Cardiac septum (tissue), 1 donor: Measurements from ENCODE around the gene KCNF1. TPM values are rescaled to one million over a fixed set of nuclear protein-coding genes. Genes with fewer than 3 reads are reported as not detected.

Experiments used
- DNase-seq: peaks from one replicate; pipeline ENCODE4 v3.0.0-alpha.2; 2020; ENCODE audit warnings: low spot score
- intact Hi-C: fragments of 100-400 bp; cut with DNase I; formaldehyde crosslinking; loops from one replicate; pipeline ENCODE4 v1.14.0; 2022
- long read RNA-seq: library from polyadenylated mRNA; unstranded; transcript quantifications from one replicate; pipeline ENCODE4 v2.0.0, GENCODE V29; 2021
- total RNA-seq: library from RNA; stranded (reverse); fragmentation: NEBNext Ultra II Directional; extraction: Animal tissue kit (Norgen Biotek cat#: 25700); gene quantifications from one replicate; pipeline ENCODE4 v1.2.1, GENCODE V29; 2021
- donor health status: DM: no; HTN: no; CAD: no.

The KCNF1 gene, protein sequence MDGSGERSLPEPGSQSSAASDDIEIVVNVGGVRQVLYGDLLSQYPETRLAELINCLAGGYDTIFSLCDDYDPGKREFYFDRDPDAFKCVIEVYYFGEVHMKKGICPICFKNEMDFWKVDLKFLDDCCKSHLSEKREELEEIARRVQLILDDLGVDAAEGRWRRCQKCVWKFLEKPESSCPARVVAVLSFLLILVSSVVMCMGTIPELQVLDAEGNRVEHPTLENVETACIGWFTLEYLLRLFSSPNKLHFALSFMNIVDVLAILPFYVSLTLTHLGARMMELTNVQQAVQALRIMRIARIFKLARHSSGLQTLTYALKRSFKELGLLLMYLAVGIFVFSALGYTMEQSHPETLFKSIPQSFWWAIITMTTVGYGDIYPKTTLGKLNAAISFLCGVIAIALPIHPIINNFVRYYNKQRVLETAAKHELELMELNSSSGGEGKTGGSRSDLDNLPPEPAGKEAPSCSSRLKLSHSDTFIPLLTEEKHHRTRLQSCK
- total RNA-seq, result 0.27 TPM
- long read RNA-seq, result 0 reads

DNA sequence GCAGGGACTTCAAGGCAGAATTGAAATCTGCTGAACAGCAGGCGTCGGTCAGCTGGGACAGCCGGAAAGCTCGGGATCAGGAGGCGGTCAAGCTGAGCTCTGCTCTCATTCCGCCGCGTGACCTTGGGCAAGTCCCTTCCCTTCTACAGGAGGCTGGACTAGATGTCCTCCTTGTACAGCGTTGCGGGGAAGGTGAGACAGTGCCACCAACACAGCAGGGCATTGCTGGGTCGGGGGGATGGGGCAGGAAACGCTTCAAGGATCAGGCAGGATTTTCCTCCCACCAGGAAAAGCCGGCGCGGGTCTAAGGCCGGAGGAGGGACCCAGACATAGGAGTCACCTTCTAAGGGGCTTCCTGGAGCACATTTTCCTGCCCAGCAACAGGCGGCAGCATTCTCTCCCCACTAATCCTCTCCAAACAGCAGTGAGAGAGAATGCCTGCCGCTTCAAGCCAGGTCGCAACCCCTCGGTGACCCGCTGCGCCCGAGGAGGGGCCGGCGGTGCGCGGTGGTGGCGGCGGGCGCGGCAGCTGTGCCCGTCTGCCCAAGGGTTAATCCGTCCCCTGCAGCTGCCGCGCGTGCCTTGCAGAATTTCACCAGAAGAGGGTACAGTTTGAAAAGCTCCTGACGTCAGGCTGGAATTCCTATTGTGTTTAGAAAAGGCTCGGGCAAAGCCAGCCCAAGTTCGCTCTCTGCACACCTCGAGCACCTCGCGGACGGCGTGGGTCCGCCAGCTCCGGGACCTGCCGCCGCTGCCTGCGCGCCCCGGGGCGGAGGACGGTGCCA lies at the start of gene KCNF1:
Gene KCNF1 (plus strand): TSS at position 644 of the 785 bp plus-strand sequence. CDS start 493 bp downstream, outside the sequence.
- intact Hi-C loops, result loop anchor here (2.0 to 5.0 kb wide), 2 partner anchors 77 to 211 kb away; no protein-coding TSS in a partner anchor
- peak; percentile 55 for DNase-seq

- intact Hi-C loops, result no loop called here
- DNase-seq, result peak; percentile 63
Observed at GRCh38 chr2:10862330-10862729, 49.4 kb upstream of the KCNF1 start.

- intact Hi-C loops, result no loop called here
- peak; percentile 75 for DNase-seq
Observed at GRCh38 chr2:10863047-10863446, 48.7 kb upstream of the KCNF1 start.

DNA sequence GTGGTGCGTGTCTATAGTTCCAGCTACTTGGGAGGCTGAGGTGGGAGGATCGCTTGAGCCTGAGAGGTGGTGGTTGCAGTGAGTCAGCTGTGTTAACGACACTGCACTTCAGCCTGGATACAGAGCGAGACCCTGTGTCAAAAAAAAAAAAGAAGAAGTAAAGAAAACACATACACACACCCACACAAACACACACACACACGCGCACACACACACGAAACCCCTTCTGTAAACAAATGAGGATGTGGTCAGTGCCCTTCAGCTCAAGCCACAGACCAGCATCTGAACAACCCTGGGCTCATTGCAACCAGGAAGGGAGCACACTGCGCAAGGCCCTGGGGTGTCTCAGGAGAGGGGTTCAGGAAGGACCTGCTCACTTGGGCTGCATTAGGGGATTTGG lies 47.9 kb upstream of the KCNF1 start:
- intact Hi-C loops, result loop anchor here (2.0 kb wide), 1 partner anchor 17 kb away; no protein-coding TSS in a partner anchor
- peak; percentile 71 for DNase-seq

DNA sequence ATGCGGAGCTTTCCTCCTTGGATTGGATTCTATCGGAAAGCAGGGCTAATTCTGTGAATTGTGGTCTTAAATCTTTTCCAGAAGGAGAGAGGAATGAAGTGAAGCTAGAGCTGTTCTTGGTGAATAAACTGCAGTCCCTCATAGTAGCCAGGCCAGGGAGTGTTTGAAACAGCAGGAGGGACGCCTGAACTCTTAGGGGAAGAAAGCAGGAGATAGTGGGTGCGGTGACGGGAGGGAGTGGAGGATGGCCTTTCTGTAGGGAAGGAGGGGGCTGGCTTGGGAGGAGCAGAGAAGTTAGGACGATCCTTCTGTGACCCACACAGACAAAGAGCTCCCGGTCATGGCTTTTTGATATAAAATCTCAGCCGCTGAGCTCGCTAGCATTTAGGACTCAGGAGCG lies 47.5 kb upstream of the KCNF1 start:
- intact Hi-C loops, result loop anchor here (2.0 kb wide), 1 partner anchor 17 kb away; no protein-coding TSS in a partner anchor
- peak; percentile 49 for DNase-seq

DNA sequence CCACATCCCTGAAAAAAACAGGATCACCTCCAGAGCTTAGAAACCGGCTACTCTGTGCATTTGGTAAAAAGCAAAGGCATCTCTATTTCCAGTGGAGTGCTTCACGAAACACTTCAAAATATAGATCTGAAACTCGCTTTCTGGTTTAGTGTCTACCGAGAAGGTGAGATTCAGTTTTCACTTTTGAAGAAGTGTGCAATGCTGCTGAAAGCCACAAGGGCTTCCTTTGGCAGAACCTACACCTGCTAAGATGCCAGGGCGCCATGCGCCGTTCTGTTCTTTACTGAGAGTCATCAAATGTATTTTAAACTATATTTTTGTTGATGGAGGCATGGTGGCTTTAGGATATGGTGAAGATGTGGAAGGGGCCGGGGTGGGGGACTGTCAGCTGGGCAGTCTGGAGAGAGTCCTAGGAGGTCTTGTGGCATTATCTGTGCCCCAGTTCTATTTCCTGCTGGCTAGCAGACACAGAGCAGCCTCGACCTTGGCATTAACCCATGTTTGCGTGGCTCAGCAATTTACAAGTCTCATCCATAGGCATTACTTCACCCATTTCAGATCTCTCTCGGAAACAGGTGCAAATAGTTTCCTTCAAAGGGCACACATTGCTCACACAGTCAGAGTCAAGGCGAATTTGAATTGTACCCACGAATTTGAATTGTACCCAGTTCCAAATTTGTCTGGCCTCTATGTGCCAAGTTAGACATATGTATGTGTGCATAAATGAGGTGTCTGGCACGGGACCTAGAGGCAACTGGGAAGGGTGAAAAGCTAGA lies 46.7 kb upstream of the KCNF1 start:
- DNase-seq, result peak; percentile 50

GRCh38 chr2:10865841-10866240 lies 45.9 kb upstream of the KCNF1 start:
- no peak for DNase-seq
- intact Hi-C loops, result loop anchor here (2.0 kb wide), 1 partner anchor 19 kb away; no protein-coding TSS in a partner anchor

More for the DNA sequence above, 46.7 kb upstream of the KCNF1 start:
- intact Hi-C loops, result loop anchor here (2.0 kb wide), 1 partner anchor 18 kb away; no protein-coding TSS in a partner anchor

DNA sequence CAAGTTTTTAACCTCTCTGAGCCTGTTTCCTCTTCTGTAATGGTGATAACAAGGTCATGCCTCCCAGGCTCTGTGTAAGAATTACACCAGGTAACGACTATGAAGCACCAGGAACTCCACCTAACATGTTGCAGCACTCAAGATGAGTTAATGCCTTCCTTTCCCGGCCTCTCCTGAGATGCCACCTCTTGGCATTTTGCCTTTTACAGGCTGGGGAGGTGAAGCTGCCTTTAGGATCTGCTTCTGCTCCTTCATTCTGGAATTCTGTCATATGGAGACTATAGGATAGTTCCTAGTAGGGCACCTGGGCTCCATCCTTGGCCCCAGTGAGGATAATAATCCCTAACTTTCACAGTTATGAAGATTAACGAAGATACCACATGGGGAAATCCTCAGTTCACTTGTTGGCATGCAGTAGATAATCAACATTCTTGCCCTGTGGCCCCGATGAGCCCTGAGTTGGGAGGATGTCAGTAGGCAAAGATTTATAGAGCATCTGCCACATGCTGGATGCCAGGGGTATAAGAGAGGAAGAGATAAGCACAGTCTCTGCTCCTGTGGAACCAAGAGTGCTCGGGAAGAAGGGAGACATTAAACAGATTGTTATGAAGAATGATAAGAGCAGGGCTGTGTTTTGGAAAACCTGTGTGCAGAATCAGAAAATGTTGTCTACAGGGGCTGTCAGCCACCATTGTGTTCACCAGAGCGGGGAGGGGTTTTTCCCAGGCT lies 43.9 kb upstream of the KCNF1 start:
- intact Hi-C loops, result no loop called here
- no peak for DNase-seq

GRCh38 chr2:10868465-10869314 lies 43.0 kb upstream of the KCNF1 start:
- peak; percentile 87 for DNase-seq
- intact Hi-C loops, result no loop called here

GRCh38 chr2:10871978-10872377 lies 39.8 kb upstream of the KCNF1 start:
- no peak for DNase-seq
- intact Hi-C loops, result no loop called here

- intact Hi-C loops, result no loop called here
- DNase-seq, result peak; percentile 71
Observed at GRCh38 chr2:10873171-10873570, 38.6 kb upstream of the KCNF1 start.

- intact Hi-C loops, result loop anchor here (2.0 kb wide), 1 partner anchor 29 kb away; no protein-coding TSS in a partner anchor
- DNase-seq, result peak; percentile 74
Observed at GRCh38 chr2:10873790-10874437, 37.8 kb upstream of the KCNF1 start.

GRCh38 chr2:10875126-10875525 lies 36.6 kb upstream of the KCNF1 start:
- DNase-seq, result no peak
- intact Hi-C loops, result loop anchor here (2.0 kb wide), 1 partner anchor 30 kb away; no protein-coding TSS in a partner anchor

DNA sequence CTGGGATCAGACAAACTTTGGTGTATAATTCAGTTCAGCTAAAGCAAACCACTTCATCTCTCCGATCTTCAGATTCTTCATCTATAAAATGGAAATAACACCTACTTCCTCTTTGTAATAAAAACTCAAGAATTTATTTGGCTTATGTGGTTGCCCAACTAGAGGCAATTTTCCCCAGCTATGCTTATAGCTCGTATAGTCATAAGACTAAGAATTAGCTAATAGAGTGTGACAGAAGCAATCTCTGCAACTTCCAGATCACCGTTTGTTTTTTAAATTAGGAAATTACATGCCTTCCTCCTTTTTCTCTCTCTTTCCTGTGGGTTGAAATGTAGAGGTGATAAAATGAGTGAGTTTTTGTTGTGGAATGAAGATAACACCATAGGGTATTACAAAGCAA lies 35.3 kb upstream of the KCNF1 start:
- DNase-seq, result no peak
- intact Hi-C loops, result no loop called here

DNA sequence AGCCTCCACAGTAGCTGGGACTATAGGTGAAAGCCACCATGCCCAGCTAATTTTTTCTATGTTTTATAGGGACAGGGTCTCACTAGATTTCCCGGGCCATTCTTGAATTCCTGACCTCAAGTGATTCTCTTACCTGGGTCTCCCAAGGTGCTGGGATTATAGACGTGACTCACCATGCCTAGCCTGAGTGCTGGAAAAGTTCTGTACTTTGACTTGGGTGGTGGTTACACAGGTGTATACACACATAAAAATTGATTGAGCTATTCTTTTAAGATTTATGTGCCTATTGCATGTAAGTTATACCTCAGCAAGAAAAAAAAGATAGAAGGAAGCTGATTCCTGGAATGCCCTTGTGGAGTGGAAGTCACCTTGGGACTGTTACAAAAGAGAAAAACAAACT lies 34.8 kb upstream of the KCNF1 start:
- intact Hi-C loops, result no loop called here
- no peak for DNase-seq

GRCh38 chr2:10877651-10878111 lies 34.1 kb upstream of the KCNF1 start:
- intact Hi-C loops, result no loop called here
- DNase-seq, result peak; percentile 10

DNA sequence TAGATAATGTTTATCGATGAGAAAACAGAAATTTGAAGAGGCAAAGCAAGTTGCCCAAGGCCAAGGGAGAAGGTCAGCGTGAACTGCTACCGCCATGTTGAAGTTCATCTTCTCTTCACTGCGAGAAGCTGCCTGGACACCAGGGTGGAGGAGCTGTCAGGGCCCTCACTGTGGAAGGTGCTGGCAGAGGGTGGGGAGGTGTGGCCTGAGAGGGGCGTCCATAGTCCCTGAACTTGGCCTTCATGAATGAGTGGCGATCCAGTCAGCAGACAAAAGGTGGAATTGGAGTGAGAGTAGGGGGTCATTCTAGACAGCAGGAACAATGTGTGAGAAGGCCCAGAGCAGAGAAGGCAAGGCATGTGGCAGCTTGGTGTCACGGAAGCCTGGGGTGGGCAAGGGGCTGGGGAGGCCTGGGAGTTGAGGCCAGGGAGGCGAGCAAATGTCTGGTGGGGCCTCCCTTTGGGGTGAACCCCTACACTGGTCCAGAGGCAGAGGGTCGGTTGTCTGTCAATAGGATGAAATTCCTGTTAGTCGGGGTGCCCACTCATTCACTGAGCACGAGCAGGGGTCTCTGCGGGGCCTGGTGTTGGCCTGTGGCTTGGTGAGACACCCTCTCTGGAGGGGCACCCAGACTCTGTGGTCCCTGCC lies 33.3 kb upstream of the KCNF1 start:
- intact Hi-C loops, result no loop called here
- DNase-seq, result peak; percentile 71
